ENCODE data around the gene GIGYF1.

DNA sequence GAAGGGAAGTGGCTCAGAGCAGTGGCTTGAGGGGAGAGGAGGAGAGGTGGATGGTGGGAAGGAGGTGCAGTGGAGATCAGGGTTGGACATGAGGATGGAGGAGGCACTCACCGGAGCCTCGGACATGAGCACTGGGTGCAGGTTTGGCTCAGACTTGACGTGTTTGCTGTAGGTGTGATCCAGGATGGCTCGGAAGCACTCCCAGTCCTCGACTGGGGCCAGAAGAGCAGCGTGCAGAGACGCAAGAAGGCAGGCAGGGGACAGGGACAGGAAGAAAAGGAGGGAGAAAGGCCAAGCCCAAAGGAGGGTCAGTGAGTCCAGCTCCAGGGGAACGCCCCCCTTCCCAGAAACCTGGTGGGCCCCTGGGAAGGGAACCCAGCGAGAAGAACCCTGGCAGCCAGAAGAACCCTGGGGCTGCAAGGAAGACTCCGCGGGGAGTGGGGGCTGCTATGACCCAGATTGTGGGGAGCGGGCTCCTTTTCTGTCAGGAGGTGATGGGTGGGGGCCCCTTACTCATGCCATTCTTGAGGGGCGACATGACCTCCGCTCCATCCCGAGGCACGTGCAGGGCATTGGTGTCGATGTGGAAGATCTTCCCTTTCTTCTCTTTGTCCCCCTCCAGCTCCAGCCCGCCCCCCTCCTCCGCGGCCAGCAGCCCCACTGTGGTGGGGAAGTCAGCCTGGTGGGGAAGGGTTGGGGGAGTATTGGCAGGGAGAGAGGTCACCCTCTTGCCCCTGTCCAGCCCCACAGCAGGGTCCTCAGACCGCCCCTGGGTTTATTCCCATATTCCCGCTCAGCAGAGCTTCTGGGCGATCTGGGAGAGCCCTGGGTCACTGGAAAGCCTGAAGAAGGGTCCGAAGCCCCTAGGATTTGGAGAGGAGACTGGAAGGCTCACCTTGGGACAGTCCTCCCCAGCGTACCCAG is 38.9 kb downstream of the GIGYF1 start:
- TF ChIP-seq, protein P1, sequence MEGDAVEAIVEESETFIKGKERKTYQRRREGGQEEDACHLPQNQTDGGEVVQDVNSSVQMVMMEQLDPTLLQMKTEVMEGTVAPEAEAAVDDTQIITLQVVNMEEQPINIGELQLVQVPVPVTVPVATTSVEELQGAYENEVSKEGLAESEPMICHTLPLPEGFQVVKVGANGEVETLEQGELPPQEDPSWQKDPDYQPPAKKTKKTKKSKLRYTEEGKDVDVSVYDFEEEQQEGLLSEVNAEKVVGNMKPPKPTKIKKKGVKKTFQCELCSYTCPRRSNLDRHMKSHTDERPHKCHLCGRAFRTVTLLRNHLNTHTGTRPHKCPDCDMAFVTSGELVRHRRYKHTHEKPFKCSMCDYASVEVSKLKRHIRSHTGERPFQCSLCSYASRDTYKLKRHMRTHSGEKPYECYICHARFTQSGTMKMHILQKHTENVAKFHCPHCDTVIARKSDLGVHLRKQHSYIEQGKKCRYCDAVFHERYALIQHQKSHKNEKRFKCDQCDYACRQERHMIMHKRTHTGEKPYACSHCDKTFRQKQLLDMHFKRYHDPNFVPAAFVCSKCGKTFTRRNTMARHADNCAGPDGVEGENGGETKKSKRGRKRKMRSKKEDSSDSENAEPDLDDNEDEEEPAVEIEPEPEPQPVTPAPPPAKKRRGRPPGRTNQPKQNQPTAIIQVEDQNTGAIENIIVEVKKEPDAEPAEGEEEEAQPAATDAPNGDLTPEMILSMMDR (conservative IDR thresholded peaks at IDR 0.05 in 1 of 2, IDR thresholded peaks at IDR 0.05 in 1 of 2; ENCODE audit: extremely low read depth in 1 of 2, insufficient read depth in 1 of 2, low read depth in 1 of 2, low read length in 2 of 2) = no peak
- TF ChIP-seq EZH2 (IDR thresholded peaks at IDR 0.05; ENCODE audit: borderline replicate concordance, low read length) = no peak

All from mammary epithelial cell (primary cell).